Astrocyte of the spinal cord (primary cell): ENCODE results near the gene WEE2.

Experiments
- DNase-seq: peaks from one replicate; pipeline ENCODE4 v3.0.0; 2011; ENCODE audit warnings: low read depth, low spot score
- H3K4me3 ChIP-seq: 2 replicates; pipeline ENCODE4 v1.5.1; 2011; ENCODE audit warnings: low read depth, mild to moderate bottlenecking, low read length, moderate library complexity
- CTCF ChIP-seq: IDR thresholded peaks from 2 replicates; pipeline ENCODE4 v1.5.1; 2012; ENCODE audit warnings: low read depth, mild to moderate bottlenecking, low read length, inconsistent platforms
- in situ Hi-C: cut with HindIII; loops from 2 replicates; pipeline ENCODE4 v1.10.0; 2017; ENCODE audit warnings: low sequenced_read_pairs

WEE2 gene

DNA sequence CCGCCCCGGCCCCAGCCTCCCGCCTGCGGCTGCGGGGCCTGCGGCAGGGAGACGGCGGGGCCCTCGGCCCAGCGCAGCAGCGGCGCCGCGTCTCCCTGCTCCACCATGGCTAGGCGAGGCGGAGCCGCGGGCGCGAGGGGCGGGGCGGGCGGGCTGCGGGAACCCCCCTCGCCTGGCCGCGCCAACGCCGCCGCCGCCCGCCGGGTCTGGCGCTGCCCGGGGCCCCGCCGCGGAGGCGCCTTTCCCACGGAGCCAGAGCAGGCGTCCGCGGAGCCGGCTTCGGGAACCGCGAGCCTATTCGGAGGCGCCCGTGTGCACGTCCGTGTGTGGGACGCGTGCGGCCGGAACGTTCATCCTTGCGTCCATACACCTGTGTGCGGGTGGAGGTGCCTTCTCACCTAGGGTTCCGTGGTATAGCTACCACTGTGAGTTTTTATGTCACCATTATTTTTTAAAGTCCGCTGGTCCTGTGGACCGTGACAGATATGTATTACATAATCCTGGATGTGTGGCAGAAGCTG is 6.0 kb upstream of the WEE2 start, which contains the start of gene DENND11:
Gene DENND11 (minus strand): TSS at position 120 of the 521 bp plus-strand sequence. CDS start 13 bp downstream, at position 107.
- in situ Hi-C loops = no loop called here

GRCh38 chr7:141702892-141703291 is 5.3 kb upstream of the WEE2 start:
- in situ Hi-C loops = no loop called here

More for the DNA sequence above, 6.0 kb upstream of the WEE2 start, which contains the start of gene DENND11:
- H3K4me3 ChIP-seq = peak within 1 kb of the TSS; percentile 64
- TF ChIP-seq CTCF = no peak
- DNase-seq = no peak

GRCh38 chr7:141704112-141704511 is 4.0 kb upstream of the WEE2 start:
- no peak for DNase-seq
- no peak for TF ChIP-seq CTCF
- H3K4me3 ChIP-seq = no peak overlapping the region
- in situ Hi-C loops = no loop called here

More at GRCh38 chr7:141702892-141703291, 5.3 kb upstream of the WEE2 start:
- DNase-seq = no peak
- H3K4me3 ChIP-seq = no peak overlapping the region
- TF ChIP-seq CTCF = no peak

DNA sequence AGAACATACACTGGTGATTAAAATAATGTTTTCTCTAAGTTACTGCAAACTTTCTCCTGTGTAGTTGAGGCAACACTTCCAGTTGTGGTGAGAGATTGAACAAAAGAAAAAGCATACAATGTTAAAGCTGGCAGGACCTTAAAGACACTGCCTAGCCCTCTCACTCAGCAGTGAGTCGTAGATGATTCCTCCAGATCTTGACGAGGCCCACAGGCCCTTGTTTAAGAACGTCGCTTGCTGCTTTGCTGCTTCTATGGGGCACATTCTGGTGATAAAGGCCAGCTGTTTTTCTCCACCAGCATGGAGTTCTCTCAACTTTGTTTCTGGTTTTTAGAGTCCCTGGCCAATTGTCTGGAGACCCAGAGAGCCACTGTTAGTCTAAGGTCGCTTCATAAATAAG is 3.4 kb upstream of the WEE2 start:
- H3K4me3 ChIP-seq = no peak overlapping the region
- no peak for DNase-seq
- in situ Hi-C loops = no loop called here
- TF ChIP-seq CTCF = no peak

DNA sequence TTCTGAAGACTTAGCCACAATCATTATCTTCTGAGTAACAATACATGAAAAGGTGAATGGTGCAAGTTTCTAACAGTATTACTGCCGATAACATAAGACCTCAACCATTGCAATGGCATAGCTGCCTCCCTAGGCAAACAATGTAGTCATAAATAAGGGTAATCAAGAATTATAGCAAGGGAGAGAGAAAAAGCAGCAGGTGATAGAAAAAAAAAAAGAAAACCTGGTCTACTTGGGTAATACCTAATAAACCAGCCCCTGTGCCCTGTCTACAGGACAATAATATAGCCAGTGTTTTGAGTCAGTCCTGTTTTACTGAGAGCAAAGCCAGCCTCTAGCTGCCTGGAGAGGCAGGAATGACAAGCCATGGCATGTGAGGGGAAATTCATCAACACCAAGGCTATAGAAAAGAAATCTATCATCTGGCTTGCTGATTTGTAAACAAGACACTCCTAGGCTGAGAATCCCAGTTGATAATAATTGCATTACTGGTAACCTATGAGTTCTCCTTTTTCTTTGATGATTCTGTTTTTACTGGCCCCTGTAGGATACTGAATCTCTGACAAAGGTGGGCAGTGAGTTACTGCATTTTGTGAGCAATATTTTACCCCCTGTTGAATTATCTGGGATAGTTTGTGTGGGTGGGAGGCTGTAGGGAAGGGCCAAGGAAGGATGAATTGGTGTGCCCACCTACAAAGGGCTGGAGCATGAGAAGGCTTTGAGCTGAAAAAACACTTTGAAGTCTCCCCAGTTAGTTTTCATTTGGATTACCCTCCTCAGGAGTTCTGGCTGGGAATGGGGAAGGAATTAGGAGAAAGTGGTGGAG is 1.7 kb upstream of the WEE2 start:
- H3K4me3 ChIP-seq = no peak overlapping the region
- TF ChIP-seq CTCF = no peak
- no peak for DNase-seq
- in situ Hi-C loops = no loop called here

DNA sequence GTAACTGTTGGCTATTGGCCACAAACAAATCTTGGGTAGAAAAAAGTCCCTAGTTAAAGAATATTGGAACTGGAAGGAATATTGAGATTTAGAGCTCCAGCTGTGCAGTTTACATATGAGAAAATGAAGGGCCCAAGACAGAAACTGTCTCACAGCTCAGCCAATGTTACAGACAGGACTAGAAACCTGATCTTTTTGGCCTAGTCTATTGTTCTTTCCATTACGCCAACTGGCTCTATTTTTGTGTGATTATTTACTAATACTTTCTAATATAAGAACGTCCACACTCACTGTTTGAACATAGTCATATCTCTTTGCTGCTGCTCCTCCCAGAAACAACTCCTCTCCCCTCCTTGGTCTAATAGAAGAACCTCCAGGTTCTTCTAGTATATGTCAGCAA is 1.2 kb downstream of the WEE2 start:
- DNase-seq = no peak
- in situ Hi-C loops = no loop called here
- no peak for TF ChIP-seq CTCF
- no peak overlapping the region for H3K4me3 ChIP-seq
